NCI-H446 (cell line): ENCODE data around the gene INTS4.
"Not testable (repeated sequence)": the region's sequence is repeated elsewhere in the genome, so short reads cannot be mapped to it uniquely, and the experiment has no call there.

ENCODE experiments used
- DNase-seq, 2 experiments: peaks; one replicate each; lab custom pipeline; 2025; lab: John Stamatoyannopoulos, UW

INTS4 gene

GRCh38 chr11:77879218-77879617 lies 115.2 kb downstream of the INTS4 start:
- peak in 1 of 2 experiments; percentile 21 for DNase-seq

- DNase-seq, result peak in 1 of 2 experiments; percentile 6
These were observed 116.2 kb downstream of the INTS4 start for GRCh38 chr11:77878247-77878646.

- no peak for DNase-seq
These were observed 118.4 kb downstream of the INTS4 start for GRCh38 chr11:77876045-77876444.

- DNase-seq, result no peak
These were observed 120.3 kb downstream of the INTS4 start for GRCh38 chr11:77874206-77874605.

- no peak for DNase-seq
These were observed 121.1 kb downstream of the INTS4 start for GRCh38 chr11:77873345-77873744.

- no peak for DNase-seq
These were observed 122.6 kb downstream of the INTS4 start for GRCh38 chr11:77871855-77872254.

DNA sequence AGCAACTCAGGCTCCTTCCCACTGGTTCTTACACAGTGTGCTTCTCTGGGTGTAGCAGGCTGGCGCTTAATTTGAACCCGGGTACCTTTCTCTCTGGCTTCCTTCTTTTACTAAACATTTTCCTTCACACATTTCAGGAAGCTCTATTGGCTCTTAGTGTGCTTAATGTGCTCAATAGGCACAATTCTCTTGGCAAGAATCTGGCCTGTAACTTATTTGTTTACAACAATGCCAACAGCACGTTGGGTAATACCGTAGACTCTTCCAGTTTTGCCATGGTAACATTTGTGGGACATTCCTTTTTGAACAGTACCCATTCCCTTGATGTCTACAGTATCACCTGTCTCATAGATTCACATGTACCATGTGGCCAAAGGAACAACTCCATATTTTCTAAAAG lies 125.7 kb downstream of the INTS4 start:
- DNase-seq, result no peak

DNA sequence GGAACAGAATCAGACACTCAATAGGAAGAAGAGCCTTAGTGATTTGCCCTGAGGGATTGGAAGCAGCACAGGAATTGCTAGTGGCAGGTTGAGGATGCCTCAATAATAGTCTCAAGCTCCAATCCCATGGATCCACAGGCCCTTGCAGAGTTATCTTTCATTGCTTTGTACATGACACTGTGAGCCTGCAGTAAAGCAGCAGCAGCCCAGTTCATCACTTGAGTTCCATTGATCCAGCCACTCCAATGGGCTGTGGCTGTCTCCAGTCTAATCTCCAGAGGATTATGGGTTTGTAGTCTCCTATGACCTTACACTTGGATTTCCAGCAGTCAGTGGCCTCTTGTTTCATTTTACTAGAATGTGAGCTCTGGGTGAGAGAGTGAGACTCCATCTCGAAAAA lies 128.1 kb downstream of the INTS4 start:
- DNase-seq, result no peak

GRCh38 chr11:77865805-77866204 lies 128.7 kb downstream of the INTS4 start:
- DNase-seq, result no peak

GRCh38 chr11:77861444-77861843 lies 133.0 kb downstream of the INTS4 start:
- not testable (repeated sequence) for DNase-seq

- DNase-seq, result not testable (repeated sequence)
These were observed 136.5 kb downstream of the INTS4 start for GRCh38 chr11:77857906-77858457.

DNA sequence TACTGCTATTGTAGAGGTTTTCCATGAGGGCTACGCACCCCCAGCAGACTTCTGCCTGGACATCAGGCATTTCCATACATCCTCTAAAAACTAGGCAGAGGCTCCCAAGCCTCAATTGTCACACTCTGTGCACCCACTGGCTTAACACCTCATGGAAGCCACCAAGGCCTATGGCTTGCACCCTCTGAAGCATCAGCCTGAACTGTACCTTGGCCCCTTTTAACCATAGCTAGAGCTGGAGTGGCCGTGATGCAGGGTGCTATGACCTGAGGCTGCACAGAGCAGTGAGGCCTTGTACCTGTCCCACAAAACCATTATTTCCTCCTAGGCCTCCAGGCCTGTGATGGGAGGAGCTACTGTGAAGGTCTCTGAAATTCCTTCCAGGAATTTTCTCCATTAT lies 139.6 kb downstream of the INTS4 start:
- DNase-seq, result no peak

DNA sequence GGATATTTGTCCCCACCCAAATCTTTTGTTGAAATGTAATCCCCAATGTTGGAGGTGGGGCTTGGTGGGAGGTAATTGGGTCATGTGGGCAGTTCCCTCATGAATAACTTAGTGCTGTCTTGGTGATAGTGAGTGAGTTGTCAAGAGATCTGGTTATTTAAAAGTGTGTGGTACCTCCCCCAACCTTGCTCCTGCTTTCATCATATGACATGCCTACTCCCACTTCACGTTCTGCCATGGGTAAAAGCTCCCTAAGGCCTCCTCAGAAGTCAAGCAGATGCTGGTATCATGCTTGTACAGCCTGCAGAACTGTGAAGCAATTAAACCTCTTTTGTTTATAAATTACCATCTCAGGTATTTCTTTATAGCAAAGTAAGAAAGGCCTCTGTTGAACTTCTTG lies 143.0 kb downstream of the INTS4 start:
- no peak for DNase-seq

DNA sequence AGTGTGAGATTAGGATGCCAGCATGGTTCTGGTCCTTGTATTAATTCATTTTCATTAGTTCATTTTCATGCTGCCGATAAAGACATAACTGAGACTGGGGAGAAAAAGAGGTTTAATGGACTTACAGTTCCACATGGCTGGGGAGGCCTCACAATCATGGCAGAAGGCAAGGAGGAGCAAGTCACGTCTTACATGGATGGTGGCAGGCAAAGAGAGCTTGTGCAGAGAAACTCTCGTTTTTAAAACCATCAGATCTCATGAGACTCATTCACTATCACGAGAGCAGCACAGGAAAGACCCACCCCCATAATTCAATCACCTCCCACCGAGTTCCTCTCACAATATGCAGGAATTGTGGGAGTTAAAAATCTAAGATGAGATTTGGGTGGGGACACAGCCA lies 150.8 kb downstream of the INTS4 start:
- DNase-seq, result not testable (repeated sequence)

- DNase-seq, result no peak
These were observed 151.9 kb downstream of the INTS4 start for GRCh38 chr11:77842441-77843121.

- no peak for DNase-seq
These were observed 161.2 kb downstream of the INTS4 start for GRCh38 chr11:77833302-77833701.

DNA sequence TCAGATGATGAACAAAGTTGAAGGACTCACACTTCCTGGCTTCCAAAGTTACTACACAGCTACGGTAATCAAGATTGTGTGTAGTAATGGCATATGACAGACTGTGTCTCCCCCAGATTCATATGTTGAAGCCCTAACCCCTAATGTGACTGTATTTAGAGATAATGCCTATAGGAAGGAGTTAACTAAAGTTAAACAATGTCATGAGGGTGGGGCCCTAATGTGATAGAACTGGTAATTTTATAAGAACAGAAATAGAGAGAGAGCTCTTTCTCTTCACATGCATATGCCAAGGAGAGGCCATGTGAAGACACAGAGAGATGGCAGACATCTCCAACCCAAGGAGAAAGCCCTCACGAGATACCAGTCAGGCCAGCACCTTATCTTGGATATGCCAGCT lies 165.5 kb downstream of the INTS4 start:
- no peak for DNase-seq
